GM08714 (cell line): Measurements from ENCODE around the gene TAL1.
"Not testable (repeated sequence)": the region's sequence is repeated elsewhere in the genome, so short reads cannot be mapped to it uniquely, and the experiment has no call there.

ENCODE experiments used
- H3K4me3 ChIP-seq: fragments of 200-500 bp; sonication (Bioruptor generic); 2 replicates; pipeline ENCODE4 v1.5.1; 2014; ENCODE audit warnings: mild to moderate bottlenecking, low read length, inconsistent platforms
- ZNF274 ChIP-seq: IDR thresholded peaks from 2 replicates; pipeline ENCODE4 v1.6.1; 2012; ENCODE audit warnings: mild to moderate bottlenecking, low read depth, low read length

The TAL1 gene

GRCh38 chr1:47232187-47232874, at the start of gene TAL1:
TAL1 (minus strand) TSS chr1:47232225; CDS start chr1:47225888, 6,337 bp downstream.
- no peak for TF ChIP-seq ZNF274
- H3K4me3 ChIP-seq = no peak within 1 kb of the TSS; the same call in 1 of the 2 replicates

- TF ChIP-seq ZNF274 = no peak
- H3K4me3 ChIP-seq = no peak overlapping the region
These were observed 48.1 kb upstream of the TAL1 start for GRCh38 chr1:47280142-47280541.

GRCh38 chr1:47276850-47277249, 44.8 kb upstream of the TAL1 start:
- no peak for TF ChIP-seq ZNF274
- no peak overlapping the region for H3K4me3 ChIP-seq

DNA sequence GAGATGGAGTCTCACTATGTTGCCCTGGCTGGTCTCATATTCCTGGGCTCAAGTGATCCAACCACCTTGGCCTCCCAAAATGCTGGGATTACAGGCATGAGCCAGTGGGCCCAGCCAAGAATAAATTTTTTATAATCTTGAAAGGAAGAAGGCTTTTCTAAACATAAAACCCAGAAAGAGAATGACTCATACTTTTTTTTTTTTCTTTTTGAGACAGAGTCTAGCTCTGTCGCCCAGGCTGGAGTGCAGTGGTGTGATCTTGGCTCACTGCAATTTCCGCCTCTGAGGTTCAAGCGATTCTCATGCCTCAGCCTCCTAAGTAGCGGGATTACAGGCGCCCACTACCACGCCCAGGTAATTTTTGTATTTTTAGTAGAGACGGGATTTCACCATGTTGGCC, 43.8 kb upstream of the TAL1 start:
- H3K4me3 ChIP-seq = not testable (repeated sequence)

DNA sequence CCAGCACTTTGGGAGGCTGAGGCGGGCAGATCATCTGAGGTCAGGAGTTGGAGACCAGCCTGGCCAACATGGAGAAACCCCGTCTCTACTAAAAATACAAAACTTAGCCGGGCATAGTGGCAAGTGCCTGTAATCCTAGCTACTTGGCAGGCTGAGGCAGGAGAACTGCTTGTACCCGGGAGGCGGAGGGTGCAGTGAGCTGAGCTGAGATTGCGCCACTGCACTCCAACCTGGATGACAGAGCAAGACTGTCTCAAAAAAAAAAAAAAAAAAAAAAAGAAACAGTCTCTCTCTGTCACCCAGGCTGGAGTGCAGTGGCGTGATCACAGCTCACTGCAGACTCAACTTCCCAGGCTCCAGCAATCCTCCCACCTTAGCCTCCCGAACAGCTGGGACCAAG, 33.5 kb upstream of the TAL1 start:
- not testable (repeated sequence) for H3K4me3 ChIP-seq

- no peak for TF ChIP-seq ZNF274
- H3K4me3 ChIP-seq = no peak overlapping the region
These were observed 30.9 kb upstream of the TAL1 start for GRCh38 chr1:47262787-47263413.

- H3K4me3 ChIP-seq = no peak overlapping the region
- TF ChIP-seq ZNF274 = no peak
These were observed 25.2 kb upstream of the TAL1 start for GRCh38 chr1:47257224-47257623.

DNA sequence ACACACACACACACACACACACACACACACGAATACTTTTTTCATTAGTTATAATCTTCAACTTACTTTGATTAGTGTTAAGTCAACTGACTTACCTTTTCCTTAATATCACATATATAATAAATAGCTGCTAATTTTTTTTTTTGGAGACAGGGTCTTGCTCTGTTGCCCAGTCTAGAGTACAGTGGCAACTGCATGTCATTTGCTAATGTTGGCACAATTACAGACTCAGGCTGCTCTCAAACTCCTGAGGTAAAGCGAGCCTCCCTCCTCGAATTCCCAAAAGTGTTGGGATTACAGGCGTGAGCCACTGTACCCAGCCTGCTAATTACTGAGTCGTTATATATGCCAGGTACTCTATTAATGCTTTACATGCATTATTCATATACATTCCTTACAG, 20.8 kb upstream of the TAL1 start:
- no peak for TF ChIP-seq ZNF274
- H3K4me3 ChIP-seq = no peak overlapping the region

DNA sequence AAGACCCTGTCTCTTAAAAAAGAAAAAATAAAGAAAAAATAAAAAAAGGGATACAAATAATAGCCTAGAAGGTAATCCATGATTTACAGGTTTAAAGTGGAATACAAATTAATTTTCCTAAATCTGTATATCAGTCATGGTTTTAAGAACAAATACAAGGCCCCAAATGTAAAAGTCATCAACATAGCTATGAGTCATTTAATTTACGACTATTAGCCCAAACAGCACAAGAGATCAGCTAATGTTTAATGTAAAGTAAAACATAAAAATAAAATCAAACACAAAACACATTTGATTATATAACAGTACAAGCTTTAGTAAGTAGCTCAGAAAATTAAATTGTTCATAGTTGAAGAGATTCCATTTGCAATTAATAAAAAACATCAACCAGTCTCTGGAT, 20.3 kb upstream of the TAL1 start:
- TF ChIP-seq ZNF274 = no peak
- H3K4me3 ChIP-seq = no peak overlapping the region

DNA sequence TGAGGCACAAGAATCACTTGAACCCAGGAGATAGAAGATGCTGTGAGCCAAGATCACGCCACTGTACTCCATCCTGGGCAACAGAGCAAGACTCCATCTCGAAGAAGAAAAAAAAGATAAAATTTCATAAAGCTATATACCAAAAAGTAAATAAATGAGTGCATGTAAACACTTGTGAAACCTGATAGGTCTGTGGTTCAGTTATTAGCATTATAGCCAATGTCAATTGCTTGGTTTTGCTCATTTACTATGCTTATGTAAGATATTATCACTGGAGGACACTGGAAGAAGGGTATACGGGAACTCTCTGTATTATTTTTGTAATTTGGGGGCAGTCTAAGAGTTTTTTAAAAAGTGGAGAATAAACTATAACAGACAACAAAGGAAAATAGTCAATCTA, 17.7 kb upstream of the TAL1 start:
- H3K4me3 ChIP-seq = no peak overlapping the region
- no peak for TF ChIP-seq ZNF274

- no peak overlapping the region for H3K4me3 ChIP-seq
- TF ChIP-seq ZNF274 = no peak
These were observed 12.4 kb upstream of the TAL1 start for GRCh38 chr1:47244339-47244862.

DNA sequence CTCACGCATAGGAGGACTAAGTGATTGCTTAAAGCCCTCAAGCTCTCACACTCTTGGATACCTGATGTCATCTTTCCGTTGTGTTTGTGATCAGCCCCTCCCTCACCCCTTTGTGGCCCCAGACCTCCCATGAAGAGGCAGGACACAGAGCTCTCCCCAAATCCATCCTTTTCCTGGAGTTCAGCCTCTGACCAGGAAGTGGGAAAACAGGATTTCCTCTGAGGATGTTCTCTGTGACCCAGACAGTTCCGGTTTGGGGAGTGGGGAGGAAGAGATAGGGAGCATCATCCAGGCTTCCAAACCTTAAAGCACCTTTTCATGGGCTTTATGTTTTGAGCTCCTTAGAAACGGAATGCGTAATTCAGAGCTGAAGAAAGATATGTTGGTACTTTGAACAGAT, 11.9 kb upstream of the TAL1 start:
- no peak for TF ChIP-seq ZNF274
- no peak overlapping the region for H3K4me3 ChIP-seq

DNA sequence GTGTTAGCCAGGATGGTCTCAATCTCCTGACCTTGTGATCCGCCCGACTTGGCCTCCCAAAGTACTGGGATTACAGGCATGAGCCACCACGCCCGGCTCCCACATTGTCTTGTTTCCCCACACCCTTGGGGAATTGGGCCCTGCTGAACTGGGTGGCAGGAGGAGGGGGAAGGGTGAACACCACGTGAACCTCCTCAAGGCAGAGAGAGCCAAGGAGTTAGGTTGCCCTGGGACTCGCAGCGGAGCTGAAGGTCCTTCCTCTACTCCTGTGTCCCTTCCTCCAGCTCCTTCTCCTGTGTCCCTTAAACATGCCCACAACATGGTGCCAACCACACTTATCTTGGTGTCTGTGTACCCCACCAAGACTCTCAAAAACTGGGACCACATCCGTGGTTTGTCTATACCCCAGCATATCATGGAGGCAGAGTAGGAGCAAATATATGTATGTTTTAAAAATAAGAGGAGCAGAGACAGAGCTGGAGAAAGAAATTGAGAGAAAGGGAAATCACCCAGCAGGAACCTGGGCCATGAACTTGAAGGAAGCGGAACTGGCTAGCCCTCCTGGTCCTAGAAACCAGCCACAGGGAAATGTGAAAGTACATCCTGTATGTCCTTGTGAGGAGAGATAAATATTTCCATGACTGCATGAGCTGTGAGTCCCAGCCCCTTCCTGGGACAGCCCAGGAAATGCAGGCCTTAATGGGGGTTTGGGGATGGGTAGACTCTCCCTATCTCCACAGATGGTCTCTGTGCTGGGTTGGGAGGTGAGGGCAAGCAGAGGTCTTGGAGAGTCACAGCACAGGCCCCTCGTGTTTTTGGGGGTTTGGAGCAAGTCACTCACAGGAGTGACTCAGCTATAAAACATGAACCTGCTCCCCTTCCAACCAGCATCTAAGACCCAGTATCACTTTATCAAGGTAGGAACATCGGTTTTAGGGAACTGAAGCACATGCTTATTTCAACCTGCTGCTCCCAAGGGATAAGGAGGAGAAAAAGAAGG, 9.4 kb upstream of the TAL1 start:
- no peak for TF ChIP-seq ZNF274
- no peak overlapping the region for H3K4me3 ChIP-seq

GRCh38 chr1:47238935-47239592, 7.0 kb upstream of the TAL1 start:
- TF ChIP-seq ZNF274 = no peak
- H3K4me3 ChIP-seq = no peak overlapping the region
